DMS79 (cell line): ENCODE results near the gene IP6K1.
"Not testable (repeated sequence)": the region's sequence is repeated elsewhere in the genome, so short reads cannot be mapped to it uniquely, and the experiment has no call there.

Experiments
- DNase-seq: peaks from one replicate; lab custom pipeline; 2025; lab: John Stamatoyannopoulos, UW

IP6K1 gene

GRCh38 chr3:49711489-49711888 lies 74.9 kb downstream of the IP6K1 start:
- no peak for DNase-seq

- DNase-seq = no peak
Observed at GRCh38 chr3:49709852-49710251, 76.5 kb downstream of the IP6K1 start.

- no peak for DNase-seq
Observed at GRCh38 chr3:49707113-49707480, 79.2 kb downstream of the IP6K1 start.

- no peak for DNase-seq
Observed at GRCh38 chr3:49706456-49707112, 79.8 kb downstream of the IP6K1 start.

- no peak for DNase-seq
Observed at GRCh38 chr3:49705390-49705960, 80.9 kb downstream of the IP6K1 start.

- DNase-seq = no peak
Observed at GRCh38 chr3:49704629-49705028, 81.7 kb downstream of the IP6K1 start.

GRCh38 chr3:49703956-49704355 lies 82.4 kb downstream of the IP6K1 start:
- no peak for DNase-seq

- no peak for DNase-seq
Observed at GRCh38 chr3:49703443-49703927, 82.9 kb downstream of the IP6K1 start.

GRCh38 chr3:49702672-49703071 lies 83.7 kb downstream of the IP6K1 start:
- no peak for DNase-seq

GRCh38 chr3:49701388-49702077 lies 84.8 kb downstream of the IP6K1 start:
- no peak for DNase-seq

GRCh38 chr3:49700453-49701128 lies 85.8 kb downstream of the IP6K1 start:
- DNase-seq = no peak

GRCh38 chr3:49700014-49700413 lies 86.3 kb downstream of the IP6K1 start:
- DNase-seq = no peak

GRCh38 chr3:49699281-49699979 lies 86.9 kb downstream of the IP6K1 start:
- DNase-seq = no peak

GRCh38 chr3:49695350-49696015 lies 90.9 kb downstream of the IP6K1 start:
- DNase-seq = not testable (repeated sequence)

- DNase-seq = not testable (repeated sequence)
Observed at GRCh38 chr3:49694409-49695070, 91.8 kb downstream of the IP6K1 start.

GRCh38 chr3:49691481-49691880 lies 94.9 kb downstream of the IP6K1 start:
- DNase-seq = not testable (repeated sequence)

GRCh38 chr3:49690856-49691255 lies 95.5 kb downstream of the IP6K1 start:
- DNase-seq = not testable (repeated sequence)

- DNase-seq = not testable (repeated sequence)
Observed at GRCh38 chr3:49689908-49690624, 96.3 kb downstream of the IP6K1 start.

GRCh38 chr3:49689046-49689907 lies 97.1 kb downstream of the IP6K1 start, which contains the start of the genes MST1 and RNF123:
Gene MST1, minus strand, starts transcription at chr3:49689474. Its CDS starts 783 bp downstream, at chr3:49688691.
Gene RNF123, plus strand, starts transcription at chr3:49689557. Its CDS starts 1,609 bp downstream, at chr3:49691166.
- DNase-seq = no peak
